ENCODE data around the gene INTS11.

INTS11 gene

GRCh38 chr1:1356166-1356795 lies 31.8 kb upstream of the INTS11 start:
- Histone ChIP-seq H3K4me3 (ENCODE audit: low read depth in 1 of 2, low read length in 2 of 2) (no peak overlapping the region), H3K27me3 (ENCODE audit: insufficient read depth, low read length, poor library complexity) (no peaks in the 10 kb centered on the region), H3K4me2 (ENCODE audit: insufficient read depth, low read length) (no peak overlapping the region), H3K9me3 (ENCODE audit: insufficient read depth, low read length, severe bottlenecking) (no peaks in the 10 kb centered on the region), H3K79me2 (ENCODE audit: insufficient read depth, low read length) (no peaks in the 10 kb centered on the region), H3K4me1 (ENCODE audit: insufficient read depth, low read length) (peaks cover 5% of the 10 kb centered on the region), H3K9ac (ENCODE audit: low read depth, low read length) (no peak overlapping the region), H3K27ac (ENCODE audit: low read length) (no peak overlapping the region), H2AFZ (ENCODE audit: low read depth, low read length) (no peak overlapping the region), H4K20me1 (ENCODE audit: insufficient read depth, low read length) (peaks cover 22% of the 10 kb centered on the region), H3K36me3 (ENCODE audit: insufficient read depth, low read length) (no peaks in the 10 kb centered on the region)
- DNase-seq (no peak), ATAC-seq (ENCODE audit: insufficient read depth, low read depth) (no peak)
- TF ChIP-seq CTCF (IDR thresholded peaks at IDR 0.05; ENCODE audit: borderline replicate concordance, extremely low read depth, low read length, poor library complexity, severe bottlenecking), result no peak
- TF ChIP-seq EZH2 (IDR thresholded peaks at IDR 0.05; ENCODE audit: borderline replicate concordance, low read depth, low read length, severe bottlenecking), result no peak

GRCh38 chr1:1355416-1355815 lies 31.0 kb upstream of the INTS11 start:
- DNase-seq (no peak), ATAC-seq (ENCODE audit: insufficient read depth, low read depth) (no peak)
- H3K4me2 ChIP-seq (ENCODE audit: insufficient read depth, low read length), result no peak overlapping the region
- no peak for TF ChIP-seq EZH2 (IDR thresholded peaks at IDR 0.05; ENCODE audit: borderline replicate concordance, low read depth, low read length, severe bottlenecking)
- no peak for TF ChIP-seq CTCF (IDR thresholded peaks at IDR 0.05; ENCODE audit: borderline replicate concordance, extremely low read depth, low read length, poor library complexity, severe bottlenecking)
- peaks cover 22% of the 10 kb centered on the region for H4K20me1 ChIP-seq (ENCODE audit: insufficient read depth, low read length)
- no peak overlapping the region for H3K27ac ChIP-seq (ENCODE audit: low read length)
- H3K9ac ChIP-seq (ENCODE audit: low read depth, low read length), result no peak overlapping the region
- no peaks in the 10 kb centered on the region for H3K79me2 ChIP-seq (ENCODE audit: insufficient read depth, low read length)
- no peak overlapping the region for H3K4me3 ChIP-seq (ENCODE audit: low read depth in 1 of 2, low read length in 2 of 2)
- no peaks in the 10 kb centered on the region for H3K36me3 ChIP-seq (ENCODE audit: insufficient read depth, low read length)
- no peaks in the 10 kb centered on the region for H3K9me3 ChIP-seq (ENCODE audit: insufficient read depth, low read length, severe bottlenecking)
- no peak overlapping the region for H2AFZ ChIP-seq (ENCODE audit: low read depth, low read length)
- H3K27me3 ChIP-seq (ENCODE audit: insufficient read depth, low read length, poor library complexity), result no peaks in the 10 kb centered on the region
- H3K4me1 ChIP-seq (ENCODE audit: insufficient read depth, low read length), result peaks cover 5% of the 10 kb centered on the region

- Histone ChIP-seq H3K4me2 (ENCODE audit: insufficient read depth, low read length) (no peak overlapping the region), H3K79me2 (ENCODE audit: insufficient read depth, low read length) (no peaks in the 10 kb centered on the region)
Observed at GRCh38 chr1:1354271-1355247, 30.1 kb upstream of the INTS11 start.

More at GRCh38 chr1:1354271-1355247, 30.1 kb upstream of the INTS11 start:
- peaks cover 5% of the 10 kb centered on the region for H3K4me1 ChIP-seq (ENCODE audit: insufficient read depth, low read length)
- peaks cover 22% of the 10 kb centered on the region for H4K20me1 ChIP-seq (ENCODE audit: insufficient read depth, low read length)
- no peak overlapping the region for H3K27ac ChIP-seq (ENCODE audit: low read length)
- no peak for TF ChIP-seq CTCF (IDR thresholded peaks at IDR 0.05; ENCODE audit: borderline replicate concordance, extremely low read depth, low read length, poor library complexity, severe bottlenecking)
- no peak for TF ChIP-seq EZH2 (IDR thresholded peaks at IDR 0.05; ENCODE audit: borderline replicate concordance, low read depth, low read length, severe bottlenecking)
- H3K36me3 ChIP-seq (ENCODE audit: insufficient read depth, low read length), result no peaks in the 10 kb centered on the region
- no peak overlapping the region for H2AFZ ChIP-seq (ENCODE audit: low read depth, low read length)
- ATAC-seq (ENCODE audit: insufficient read depth, low read depth), result no peak
- H3K9me3 ChIP-seq (ENCODE audit: insufficient read depth, low read length, severe bottlenecking), result no peaks in the 10 kb centered on the region
- H3K9ac ChIP-seq (ENCODE audit: low read depth, low read length), result no peak overlapping the region
- H3K27me3 ChIP-seq (ENCODE audit: insufficient read depth, low read length, poor library complexity), result no peaks in the 10 kb centered on the region
- no peak overlapping the region for H3K4me3 ChIP-seq (ENCODE audit: low read depth in 1 of 2, low read length in 2 of 2)
- no peak for DNase-seq
